ENCODE measurements around the gene CWF19L2. TPM values are rescaled to one million over a fixed set of nuclear protein-coding genes. Genes with fewer than 3 reads are reported as not detected.

The CWF19L2 gene
- total and polyA plus RNA-seq, 2 donors (not counting 1 experiment from before 2014, with no cell fraction given) = 5.1 to 10.7 TPM

DNA sequence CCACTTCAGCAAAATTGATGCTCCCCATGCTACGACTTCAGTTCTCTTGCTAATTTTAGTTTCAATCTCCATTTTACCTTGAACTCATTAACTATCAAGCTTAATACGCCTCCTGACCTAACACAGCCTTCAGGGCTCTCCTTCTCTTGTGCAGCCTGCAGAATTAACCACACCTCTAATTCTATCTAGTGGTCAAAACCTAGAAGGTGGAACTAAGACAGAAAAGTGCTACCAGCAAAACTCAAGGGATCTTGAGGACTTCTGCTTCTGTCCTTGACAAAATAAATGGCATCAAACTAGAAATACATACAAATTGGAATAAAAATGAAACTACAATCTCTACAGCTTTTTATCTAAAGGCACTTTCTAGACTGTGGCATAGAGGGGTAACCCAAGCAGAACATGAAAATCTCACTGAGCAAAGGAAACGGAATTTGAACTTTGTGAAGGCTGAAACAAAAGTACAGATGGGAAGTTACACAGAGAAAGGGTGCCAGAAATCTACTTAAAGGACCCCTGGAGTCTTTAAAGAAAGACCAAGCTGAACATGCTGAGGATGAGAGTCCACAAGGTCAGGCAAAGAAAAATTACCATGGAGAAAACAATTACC is 10.7 kb downstream of the CWF19L2 start:
- Histone ChIP-seq H3K9me3 (ENCODE audit: control insufficient read depth, insufficient read depth, low read depth, low read length) (no peaks in the 10 kb centered on the region), H4K20me1 (ENCODE audit: control insufficient read depth, extremely low read depth, insufficient read depth, low read length) (no peaks in the 10 kb centered on the region), H3K27me3 (ENCODE audit: control insufficient read depth, insufficient read depth, low read length) (no peaks in the 10 kb centered on the region), H3K27ac (ENCODE audit: insufficient read depth, low read length) (no peak overlapping the region), H3K36me3 (ENCODE audit: control insufficient read depth, insufficient read depth, low read length) (no peaks in the 10 kb centered on the region), H3K9ac (ENCODE audit: insufficient read depth, low read length) (no peak overlapping the region), H2AFZ (ENCODE audit: low read length) (no peak overlapping the region), H3K4me2 (ENCODE audit: extremely low read depth, insufficient read depth, low read length) (no peak overlapping the region), H3K4me3 (replicated peaks in 1 of 4; ENCODE audit: control extremely low read depth in 1 of 4, insufficient read depth in 1 of 4, low read depth in 3 of 4, low read length in 4 of 4) (no peak overlapping the region), H3K79me2 (ENCODE audit: control insufficient read depth, insufficient read depth, low read length) (no peaks in the 10 kb centered on the region), H3K4me1 (ENCODE audit: control insufficient read depth, extremely low read depth, insufficient read depth, low read length) (no peaks in the 10 kb centered on the region)
- TF ChIP-seq EZH2 (IDR thresholded peaks at IDR 0.05; ENCODE audit: low read length, missing control alignments) = no peak
- TF ChIP-seq, protein P1, sequence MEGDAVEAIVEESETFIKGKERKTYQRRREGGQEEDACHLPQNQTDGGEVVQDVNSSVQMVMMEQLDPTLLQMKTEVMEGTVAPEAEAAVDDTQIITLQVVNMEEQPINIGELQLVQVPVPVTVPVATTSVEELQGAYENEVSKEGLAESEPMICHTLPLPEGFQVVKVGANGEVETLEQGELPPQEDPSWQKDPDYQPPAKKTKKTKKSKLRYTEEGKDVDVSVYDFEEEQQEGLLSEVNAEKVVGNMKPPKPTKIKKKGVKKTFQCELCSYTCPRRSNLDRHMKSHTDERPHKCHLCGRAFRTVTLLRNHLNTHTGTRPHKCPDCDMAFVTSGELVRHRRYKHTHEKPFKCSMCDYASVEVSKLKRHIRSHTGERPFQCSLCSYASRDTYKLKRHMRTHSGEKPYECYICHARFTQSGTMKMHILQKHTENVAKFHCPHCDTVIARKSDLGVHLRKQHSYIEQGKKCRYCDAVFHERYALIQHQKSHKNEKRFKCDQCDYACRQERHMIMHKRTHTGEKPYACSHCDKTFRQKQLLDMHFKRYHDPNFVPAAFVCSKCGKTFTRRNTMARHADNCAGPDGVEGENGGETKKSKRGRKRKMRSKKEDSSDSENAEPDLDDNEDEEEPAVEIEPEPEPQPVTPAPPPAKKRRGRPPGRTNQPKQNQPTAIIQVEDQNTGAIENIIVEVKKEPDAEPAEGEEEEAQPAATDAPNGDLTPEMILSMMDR (conservative IDR thresholded peaks at IDR 0.05 in 1 of 2, IDR thresholded peaks at IDR 0.05 in 1 of 2; ENCODE audit: low read depth in 1 of 2, low read length in 2 of 2) = no peak
- no peak for DNase-seq (ENCODE audit: low read depth in 2 of 2)

DNA sequence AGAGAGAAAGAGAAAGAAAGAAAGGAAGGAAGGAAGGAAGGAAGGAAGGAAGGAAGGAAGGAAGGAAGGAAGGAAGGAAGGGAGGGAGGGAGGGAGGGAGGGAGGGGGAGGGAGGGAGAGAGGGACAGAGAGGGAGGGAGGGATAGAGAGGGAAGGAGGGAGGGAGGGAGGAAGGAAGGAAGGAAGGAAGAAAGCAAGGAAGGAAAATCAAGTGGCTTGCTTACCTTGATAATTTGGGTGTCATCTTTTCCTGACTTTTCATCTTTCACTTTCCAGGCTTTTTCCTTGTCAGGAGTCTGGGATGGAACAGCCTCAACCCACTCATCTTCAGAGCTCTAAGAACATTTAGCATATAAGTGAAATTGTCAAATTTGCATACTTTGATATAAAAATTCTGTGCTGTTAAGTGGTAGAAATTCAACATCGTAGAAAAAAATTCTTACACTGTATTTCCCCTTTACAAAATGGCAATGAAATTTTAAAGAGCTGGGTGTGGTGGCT is 14.9 kb downstream of the CWF19L2 start:
- Histone ChIP-seq H3K36me3 (ENCODE audit: control insufficient read depth, insufficient read depth, low read length) (no peaks in the 10 kb centered on the region), H3K4me1 (ENCODE audit: control insufficient read depth, extremely low read depth, insufficient read depth, low read length) (no peaks in the 10 kb centered on the region), H3K79me2 (ENCODE audit: control insufficient read depth, insufficient read depth, low read length) (no peaks in the 10 kb centered on the region), H3K27me3 (ENCODE audit: control insufficient read depth, insufficient read depth, low read length) (no peaks in the 10 kb centered on the region), H3K9me3 (ENCODE audit: control insufficient read depth, insufficient read depth, low read depth, low read length) (no peaks in the 10 kb centered on the region), H3K4me3 (replicated peaks in 1 of 4; ENCODE audit: control extremely low read depth in 1 of 4, insufficient read depth in 1 of 4, low read depth in 3 of 4, low read length in 4 of 4) (no peak overlapping the region), H3K4me2 (ENCODE audit: extremely low read depth, insufficient read depth, low read length) (no peak overlapping the region), H2AFZ (ENCODE audit: low read length) (no peak overlapping the region), H3K27ac (ENCODE audit: insufficient read depth, low read length) (no peak overlapping the region), H4K20me1 (ENCODE audit: control insufficient read depth, extremely low read depth, insufficient read depth, low read length) (no peaks in the 10 kb centered on the region), H3K9ac (ENCODE audit: insufficient read depth, low read length) (no peak overlapping the region)
- TF ChIP-seq, protein P1 (conservative IDR thresholded peaks at IDR 0.05 in 1 of 2, IDR thresholded peaks at IDR 0.05 in 1 of 2; ENCODE audit: low read depth in 1 of 2, low read length in 2 of 2) = no peak
- TF ChIP-seq EZH2 (IDR thresholded peaks at IDR 0.05; ENCODE audit: low read length, missing control alignments) = no peak
- DNase-seq (ENCODE audit: low read depth in 2 of 2) = no peak

DNA sequence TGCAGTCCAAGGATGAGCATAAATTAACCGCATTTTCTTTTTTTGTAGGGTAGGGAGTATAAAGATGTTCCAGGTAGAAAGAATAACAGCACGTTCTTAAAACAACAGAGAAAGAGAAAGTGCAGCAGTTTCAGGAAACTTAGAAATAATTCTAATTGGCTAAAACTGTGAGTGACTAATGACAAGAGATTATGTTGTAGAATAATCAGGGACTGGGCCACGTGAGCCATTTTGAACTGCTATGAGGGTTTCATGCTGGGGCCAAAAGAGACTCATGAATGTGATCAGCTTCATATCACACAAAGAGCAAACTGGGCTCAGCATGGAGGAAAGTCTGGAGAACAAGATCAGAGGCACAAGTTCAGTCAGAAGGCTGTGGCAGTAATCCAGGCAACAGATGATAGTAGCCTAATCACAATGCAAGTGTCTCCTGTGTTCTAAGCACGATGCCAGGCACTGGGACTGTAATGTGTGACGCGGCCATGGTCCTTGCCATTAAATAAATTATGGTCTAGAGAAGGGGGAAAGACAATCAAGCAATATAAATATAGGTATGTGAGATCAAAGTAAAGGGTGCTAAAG is 17.9 kb downstream of the CWF19L2 start:
- Histone ChIP-seq H3K27me3 (ENCODE audit: control insufficient read depth, insufficient read depth, low read length) (no peaks in the 10 kb centered on the region), H3K9me3 (ENCODE audit: control insufficient read depth, insufficient read depth, low read depth, low read length) (no peaks in the 10 kb centered on the region), H3K9ac (ENCODE audit: insufficient read depth, low read length) (no peak overlapping the region), H3K4me1 (ENCODE audit: control insufficient read depth, extremely low read depth, insufficient read depth, low read length) (no peaks in the 10 kb centered on the region), H3K4me3 (replicated peaks in 1 of 4; ENCODE audit: control extremely low read depth in 1 of 4, insufficient read depth in 1 of 4, low read depth in 3 of 4, low read length in 4 of 4) (no peak overlapping the region), H3K27ac (ENCODE audit: insufficient read depth, low read length) (no peak overlapping the region), H3K79me2 (ENCODE audit: control insufficient read depth, insufficient read depth, low read length) (no peaks in the 10 kb centered on the region), H2AFZ (ENCODE audit: low read length) (no peak overlapping the region), H4K20me1 (ENCODE audit: control insufficient read depth, extremely low read depth, insufficient read depth, low read length) (no peaks in the 10 kb centered on the region), H3K36me3 (ENCODE audit: control insufficient read depth, insufficient read depth, low read length) (no peaks in the 10 kb centered on the region), H3K4me2 (ENCODE audit: extremely low read depth, insufficient read depth, low read length) (no peak overlapping the region)
- no peak for DNase-seq (ENCODE audit: low read depth in 2 of 2)
- TF ChIP-seq EZH2 (IDR thresholded peaks at IDR 0.05; ENCODE audit: low read length, missing control alignments) = no peak
- TF ChIP-seq, protein P1 (conservative IDR thresholded peaks at IDR 0.05 in 1 of 2, IDR thresholded peaks at IDR 0.05 in 1 of 2; ENCODE audit: low read depth in 1 of 2, low read length in 2 of 2) = no peak
